Stimulated activated CD4-positive, alpha-beta T cell treated with anti-CD3 and anti-CD28 coated beads, Interleukin-1b, Interleukin-23, amount 100 ng/mL, for 4 hours (primary cell): ENCODE data around the gene SNX32.
"Not testable (repeated sequence)": the region's sequence is repeated elsewhere in the genome, so short reads cannot be mapped to it uniquely, and the experiment has no call there.

Experiments
- DNase-seq, 2 donors: peaks; one replicate each; pipeline ENCODE4 v3.0.0-alpha.2; 2020; ENCODE audit warnings: low read depth in 2 of 2

Gene SNX32

GRCh38 chr11:65822776-65823528 lies 10.8 kb upstream of the SNX32 start:
- DNase-seq: no peak

GRCh38 chr11:65826984-65827735 lies 6.6 kb upstream of the SNX32 start:
- DNase-seq: no peak

- no peak for DNase-seq
Measured at GRCh38 chr11:65829459-65829858, 4.3 kb upstream of the SNX32 start.

- not testable (repeated sequence) for DNase-seq
Measured at GRCh38 chr11:65832231-65832630, 1.5 kb upstream of the SNX32 start.

- no peak for DNase-seq
Measured at GRCh38 chr11:65834202-65834601, 439 bp downstream of the SNX32 start.

- DNase-seq: no peak
Measured at GRCh38 chr11:65842144-65842543, 8.4 kb downstream of the SNX32 start.

GRCh38 chr11:65843811-65844210 lies 10.0 kb downstream of the SNX32 start:
- DNase-seq: no peak

GRCh38 chr11:65844231-65844872 lies 10.6 kb downstream of the SNX32 start:
- DNase-seq: no peak

- no peak for DNase-seq
Measured at GRCh38 chr11:65847746-65848145, 14.0 kb downstream of the SNX32 start.

GRCh38 chr11:65848693-65849092 lies 14.9 kb downstream of the SNX32 start:
- DNase-seq: not testable (repeated sequence)

- no peak for DNase-seq
Measured at GRCh38 chr11:65849366-65849765, 15.6 kb downstream of the SNX32 start.

- DNase-seq: no peak
Measured at GRCh38 chr11:65849771-65850216, 16.0 kb downstream of the SNX32 start.

- DNase-seq: no peak
Measured at GRCh38 chr11:65850217-65851082, 16.7 kb downstream of the SNX32 start.

- no peak for DNase-seq
Measured at GRCh38 chr11:65851083-65851579, 17.4 kb downstream of the SNX32 start.

GRCh38 chr11:65851811-65852507 lies 18.2 kb downstream of the SNX32 start:
- DNase-seq: no peak

GRCh38 chr11:65852508-65853245 lies 18.9 kb downstream of the SNX32 start:
- no peak for DNase-seq

- no peak for DNase-seq
Measured at GRCh38 chr11:65853246-65853979, 19.6 kb downstream of the SNX32 start.

- DNase-seq: no peak
Measured at GRCh38 chr11:65854161-65854592, 20.4 kb downstream of the SNX32 start.
